Skeletal muscle tissue (tissue), 4 donors: ENCODE results near the gene PLEKHJ1. TPM values are rescaled to one million over a fixed set of nuclear protein-coding genes. Genes with fewer than 3 reads are reported as not detected.
"Not testable (repeated sequence)": the region's sequence is repeated elsewhere in the genome, so short reads cannot be mapped to it uniquely, and the experiment has no call there.

Experiments used
- H3K27ac ChIP-seq: one replicate; pipeline ENCODE4 v1.7.0; 2013; ENCODE audit warnings: mild to moderate bottlenecking, low read depth, low read length, inconsistent platforms
- H3K27me3 ChIP-seq, 3 donors: one replicate each; pipeline ENCODE4 v1.7.0; 2013; ENCODE audit warnings: low read length in 3 of 3; ENCODE audit not compliant: control insufficient read depth in 3 of 3, insufficient read depth in 3 of 3
- H3K36me3 ChIP-seq, 3 donors: one replicate each; pipeline ENCODE4 v1.7.0; 2013; ENCODE audit warnings: low read length in 3 of 3; ENCODE audit not compliant: control insufficient read depth in 3 of 3, insufficient read depth in 3 of 3
- H3K4me1 ChIP-seq, 3 donors: one replicate each; pipeline ENCODE4 v1.7.0; 2013; ENCODE audit warnings: low read length in 3 of 3, mild to moderate bottlenecking in 3 of 3; ENCODE audit not compliant: control insufficient read depth in 3 of 3, insufficient read depth in 3 of 3
- H3K4me3 ChIP-seq, 3 donors: one replicate each; pipeline ENCODE4 v1.7.0; 2013; ENCODE audit warnings: low read length in 3 of 3
- H3K9ac ChIP-seq, 3 donors: one replicate each; pipeline ENCODE4 v1.7.0; 2013; ENCODE audit warnings: low read length in 3 of 3, mild to moderate bottlenecking in 3 of 3, moderate library complexity in 2 of 3, low read depth in 1 of 3
- H3K9me3 ChIP-seq, 3 donors: one replicate each; pipeline ENCODE4 v1.7.0; 2013; ENCODE audit warnings: low read length in 3 of 3; ENCODE audit not compliant: control insufficient read depth in 3 of 3
- total RNA-seq: library from RNA; depleted of rRNA; stranded (reverse); fragments of >200 nt; gene quantifications from one replicate; pipeline ENCODE4 v1.2.3, GENCODE V29; 2014
- donor health status: Osteomylitis.

PLEKHJ1 gene
- total RNA-seq, 1 donor from 2014 or later = 63.2 TPM

- H3K9me3 ChIP-seq, H3K4me3 ChIP-seq, H3K9ac ChIP-seq, H3K27ac ChIP-seq, H3K27me3 ChIP-seq: not testable (repeated sequence)
- Histone ChIP-seq H3K36me3 (peaks cover 17 to 40% (median 18%) of the 10 kb centered on the region in 3 donors), H3K4me1 (peaks cover 0 to 15% (median 2%) of the 10 kb centered on the region in 3 donors)
Measured at GRCh38 chr19:2200624-2201294, 35.4 kb downstream of the PLEKHJ1 start.

- no peak overlapping the region for H3K4me3 ChIP-seq
- H3K27me3 ChIP-seq = no peaks in the 10 kb centered on the region
- H3K4me1 ChIP-seq = peaks cover 0 to 16% (median 2%) of the 10 kb centered on the region in 3 donors
- no peaks in the 10 kb centered on the region for H3K9me3 ChIP-seq
- H3K36me3 ChIP-seq = peaks cover 19 to 37% (median 22%) of the 10 kb centered on the region in 3 donors
- H3K9ac ChIP-seq = no peak overlapping the region
- no peak overlapping the region for H3K27ac ChIP-seq
Measured at GRCh38 chr19:2199861-2200623, 36.1 kb downstream of the PLEKHJ1 start.

GRCh38 chr19:2199215-2199614, 36.9 kb downstream of the PLEKHJ1 start:
- H3K27ac ChIP-seq = no peak overlapping the region
- H3K4me3 ChIP-seq = no peak overlapping the region
- H3K4me1 ChIP-seq = peaks cover 0 to 16% (median 2%) of the 10 kb centered on the region in 3 donors
- H3K9me3 ChIP-seq = no peaks in the 10 kb centered on the region
- peak overlapping the region in 1 of 3 donors; percentile 8 for H3K9ac ChIP-seq
- H3K27me3 ChIP-seq = no peaks in the 10 kb centered on the region
- peaks cover 23 to 37% (median 24%) of the 10 kb centered on the region in 3 donors for H3K36me3 ChIP-seq

- Histone ChIP-seq H3K36me3 (peaks cover 21 to 34% (median 21%) of the 10 kb centered on the region in 3 donors), H3K4me1 (peaks cover 0 to 16% (median 2%) of the 10 kb centered on the region in 3 donors), H3K27me3 (no peaks in the 10 kb centered on the region), H3K4me3 (no peak overlapping the region), H3K9ac (no peak overlapping the region), H3K27ac (no peak overlapping the region), H3K9me3 (no peaks in the 10 kb centered on the region)
Measured at GRCh38 chr19:2198317-2198716, 37.8 kb downstream of the PLEKHJ1 start.

- Histone ChIP-seq H3K36me3 (peaks cover 22 to 35% (median 27%) of the 10 kb centered on the region in 3 donors), H3K27me3 (no peaks in the 10 kb centered on the region), H3K9me3 (no peaks in the 10 kb centered on the region), H3K27ac (no peak overlapping the region), H3K4me1 (peaks cover 0 to 16% (median 2%) of the 10 kb centered on the region in 3 donors), H3K4me3 (no peak overlapping the region), H3K9ac (no peak overlapping the region)
Measured at GRCh38 chr19:2197270-2197669, 38.9 kb downstream of the PLEKHJ1 start.

GRCh38 chr19:2195914-2196313, 40.2 kb downstream of the PLEKHJ1 start:
- Histone ChIP-seq H3K4me1 (peaks cover 0 to 16% (median 2%) of the 10 kb centered on the region in 3 donors), H3K9ac (no peak overlapping the region), H3K27me3 (no peaks in the 10 kb centered on the region), H3K4me3 (no peak overlapping the region), H3K36me3 (peaks cover 27 to 41% (median 34%) of the 10 kb centered on the region in 3 donors), H3K27ac (no peak overlapping the region), H3K9me3 (no peaks in the 10 kb centered on the region)

GRCh38 chr19:2195361-2195760, 40.8 kb downstream of the PLEKHJ1 start:
- Histone ChIP-seq H3K9ac (no peak overlapping the region), H3K9me3 (no peaks in the 10 kb centered on the region), H3K4me1 (peaks cover 0 to 16% (median 2%) of the 10 kb centered on the region in 3 donors), H3K36me3 (peaks cover 27 to 42% (median 36%) of the 10 kb centered on the region in 3 donors), H3K4me3 (no peak overlapping the region), H3K27me3 (no peaks in the 10 kb centered on the region), H3K27ac (no peak overlapping the region)

GRCh38 chr19:2194513-2195078, 41.5 kb downstream of the PLEKHJ1 start:
- Histone ChIP-seq H3K4me3 (no peak overlapping the region), H3K27ac (no peak overlapping the region), H3K9ac (no peak overlapping the region), H3K9me3 (no peaks in the 10 kb centered on the region), H3K36me3 (peaks cover 32 to 42% (median 36%) of the 10 kb centered on the region in 3 donors), H3K4me1 (peaks cover 0 to 18% (median 2%) of the 10 kb centered on the region in 3 donors), H3K27me3 (no peaks in the 10 kb centered on the region)

- Histone ChIP-seq H3K36me3 (peaks cover 35 to 47% (median 39%) of the 10 kb centered on the region in 3 donors), H3K9me3 (no peaks in the 10 kb centered on the region), H3K27me3 (no peaks in the 10 kb centered on the region), H3K4me3 (no peak overlapping the region), H3K4me1 (peaks cover 0 to 22% (median 6%) of the 10 kb centered on the region in 3 donors), H3K9ac (no peak overlapping the region), H3K27ac (no peak overlapping the region)
Measured at GRCh38 chr19:2193807-2194206, 42.3 kb downstream of the PLEKHJ1 start.
